GM12891 (cell line): Measurements from ENCODE around the gene OR2T10.

Experiments
- POLR2A ChIP-seq: IDR thresholded peaks from 2 replicates; pipeline ENCODE4 v1.6.1; 2011; ENCODE audit warnings: low read depth, low read length, control low read depth
- POLR2AphosphoS5 ChIP-seq: IDR thresholded peaks from 2 replicates; pipeline ENCODE4 v1.6.1; 2011; ENCODE audit warnings: low read depth, low read length, control low read depth
- TAF1 ChIP-seq: IDR thresholded peaks from 2 replicates; pipeline ENCODE4 v1.6.1; 2011; ENCODE audit warnings: low read depth, low read length, control low read depth

DNA sequence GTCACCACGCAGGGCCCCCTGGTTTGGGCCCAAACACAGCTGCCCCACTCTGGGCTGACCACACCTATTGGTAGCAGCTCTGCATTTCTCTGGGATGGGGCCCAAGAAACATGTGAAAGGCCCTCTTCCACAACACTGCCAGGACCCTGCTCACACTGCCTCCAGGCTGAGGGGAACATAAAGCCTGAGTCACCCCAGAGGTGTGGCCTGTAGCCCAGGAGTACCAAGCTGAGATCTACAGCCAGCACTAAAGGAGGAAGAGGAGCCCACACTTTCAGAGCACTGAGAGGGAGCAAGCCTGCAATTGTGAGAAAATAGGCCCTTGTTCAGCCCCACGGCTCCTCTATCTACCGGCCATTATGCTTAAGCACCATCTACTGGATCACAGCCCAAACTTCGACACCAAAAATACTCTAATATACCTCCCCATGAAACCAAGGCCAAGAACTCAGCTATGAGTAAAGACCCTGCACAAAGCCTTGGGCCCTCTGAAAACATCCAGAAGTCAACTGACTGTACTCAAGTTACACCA is 14.4 kb upstream of the OR2T10 start:
- TF ChIP-seq POLR2A (no peak), POLR2AphosphoS5 (no peak), TAF1 (no peak)
